Cardiac fibroblast (primary cell): Measurements from ENCODE around the gene ZNF423.
A peak's percentile ranks its signal among the peaks of the same experiment; 100 is the strongest.

Source experiments
- DNase-seq, 2 donors: peaks; one replicate each; pipeline versions ENCODE4 v3.0.0 to v3.0.0-alpha.2; 2010; ENCODE audit warnings: low read depth in 2 of 2
- H3K4me3 ChIP-seq, 2 donors: replicated peaks in 1 of 2; 1 replicate in 1 of 2; 2 replicates in 1 of 2; pipeline ENCODE4 v1.5.1; 2011; ENCODE audit warnings: low read depth in 2 of 2, low read length in 2 of 2, mild to moderate bottlenecking in 2 of 2, moderate library complexity in 1 of 2
- CTCF ChIP-seq: IDR thresholded peaks from one replicate; pipeline ENCODE4 v1.5.1; 2011; ENCODE audit warnings: low read depth, mild to moderate bottlenecking, low read length, inconsistent platforms

The ZNF423 gene

GRCh38 chr16:49867796-49868668 is 12.1 kb upstream of the ZNF423 start:
- DNase-seq: no peak
- no peak overlapping the region for H3K4me3 ChIP-seq
- no peak for TF ChIP-seq CTCF

- no peak for TF ChIP-seq CTCF
- H3K4me3 ChIP-seq: no peak overlapping the region
- DNase-seq: no peak
Observed at GRCh38 chr16:49867234-49867633, 11.3 kb upstream of the ZNF423 start.

GRCh38 chr16:49866595-49867071 is 10.7 kb upstream of the ZNF423 start:
- DNase-seq: no peak
- no peak overlapping the region for H3K4me3 ChIP-seq
- no peak for TF ChIP-seq CTCF

- no peak for DNase-seq
- no peak overlapping the region for H3K4me3 ChIP-seq
- TF ChIP-seq CTCF: no peak
Observed at GRCh38 chr16:49862694-49863093, 6.8 kb upstream of the ZNF423 start.

GRCh38 chr16:49861299-49861698 is 5.4 kb upstream of the ZNF423 start:
- TF ChIP-seq CTCF: no peak
- no peak overlapping the region for H3K4me3 ChIP-seq
- DNase-seq: no peak

GRCh38 chr16:49860593-49860992 is 4.7 kb upstream of the ZNF423 start:
- TF ChIP-seq CTCF: no peak
- DNase-seq: peak in 1 of 2 donors; percentile 24

More at GRCh38 chr16:49860593-49860992, 4.7 kb upstream of the ZNF423 start:
- no peak overlapping the region for H3K4me3 ChIP-seq
